Body of pancreas (tissue), 4 donors: ENCODE results near the gene SLC45A3. TPM values are rescaled to one million over a fixed set of nuclear protein-coding genes. Genes with fewer than 3 reads are reported as not detected.

Experiments used
- ATAC-seq: fragments of 150-250 bp; one replicate; pipeline ENCODE4 v1.9.1; 2016
- DNase-seq, 4 donors: peaks; one replicate each; pipeline ENCODE4 v3.0.0-alpha.2; 2019
- H3K27ac ChIP-seq, 4 donors: fragments of 200-600 bp; sonication (generic); 1 replicate in 3 of 4; 2 replicates in 1 of 4; pipeline versions ENCODE4 v1.5.1 to v1.6.1; 2016 to 2019; ENCODE audit warnings: mild to moderate bottlenecking in 1 of 4, mixed read lengths in 1 of 4, moderate library complexity in 1 of 4
- H3K27me3 ChIP-seq, 2 donors: fragments of 200-600 bp; sonication (generic); one replicate each; pipeline ENCODE4 v1.6.0; 2016; ENCODE audit warnings: mild to moderate bottlenecking in 1 of 2
- H3K36me3 ChIP-seq, 2 donors: fragments of 200-600 bp; sonication (generic); replicated peaks in 1 of 2; 2 replicates each; pipeline ENCODE4 v1.5.1; 2016; ENCODE audit warnings: low read depth in 2 of 2; ENCODE audit not compliant: insufficient read depth in 1 of 2
- H3K4me1 ChIP-seq: fragments of 200-600 bp; sonication (generic); one replicate; pipeline ENCODE4 v1.6.0; 2016
- H3K4me3 ChIP-seq, 2 donors: fragments of 200-600 bp; sonication (generic); 1 replicate in 1 of 2; 2 replicates in 1 of 2; pipeline ENCODE4 v1.5.1; 2016 to 2019
- H3K9me3 ChIP-seq, 3 donors: fragments of 200-600 bp; sonication (generic); 1 replicate in 2 of 3; 2 replicates in 1 of 3; pipeline ENCODE4 v1.5.1; 2016
- POLR2A ChIP-seq, 3 donors: fragments of 450-650 bp; IDR thresholded peaks; one replicate each; pipeline ENCODE4 v1.6.1; 2016; ENCODE audit warnings: antibody characterized with exemption in 3 of 3, mild to moderate bottlenecking in 2 of 3
- WGBS, 2 donors: methylation state at CpG; one replicate each; pipeline ENCODE4 v1.1.5; 2017; 5-methylcytosine and 5-hydroxymethylcytosine counted together
- intact Hi-C: fragments of 100-400 bp; cut with DNase I; formaldehyde crosslinking; loops from one replicate; pipeline ENCODE4 v1.15.1; 2023
- total RNA-seq, 2 donors: library from RNA; depleted of rRNA; stranded (reverse); fragments of >200 nt; gene quantifications; one replicate each; pipeline ENCODE4 v1.1.0, GENCODE V29; 2016
- TF ChIP-seq, protein P1 (sequence below), 7 experiments: fragments of 450-650 bp in 4 of 7; fragments of 200-600 bp in 3 of 7; sonication (generic) in 3 of 7; IDR thresholded peaks; one replicate each; pipeline ENCODE4 v1.5.1; 2016 to 2019; ENCODE audit warnings: antibody characterized with exemption in 7 of 7

Gene SLC45A3
- total RNA-seq, 2 donors from 2014 or later: 1.3 to 1.6 TPM

DNA sequence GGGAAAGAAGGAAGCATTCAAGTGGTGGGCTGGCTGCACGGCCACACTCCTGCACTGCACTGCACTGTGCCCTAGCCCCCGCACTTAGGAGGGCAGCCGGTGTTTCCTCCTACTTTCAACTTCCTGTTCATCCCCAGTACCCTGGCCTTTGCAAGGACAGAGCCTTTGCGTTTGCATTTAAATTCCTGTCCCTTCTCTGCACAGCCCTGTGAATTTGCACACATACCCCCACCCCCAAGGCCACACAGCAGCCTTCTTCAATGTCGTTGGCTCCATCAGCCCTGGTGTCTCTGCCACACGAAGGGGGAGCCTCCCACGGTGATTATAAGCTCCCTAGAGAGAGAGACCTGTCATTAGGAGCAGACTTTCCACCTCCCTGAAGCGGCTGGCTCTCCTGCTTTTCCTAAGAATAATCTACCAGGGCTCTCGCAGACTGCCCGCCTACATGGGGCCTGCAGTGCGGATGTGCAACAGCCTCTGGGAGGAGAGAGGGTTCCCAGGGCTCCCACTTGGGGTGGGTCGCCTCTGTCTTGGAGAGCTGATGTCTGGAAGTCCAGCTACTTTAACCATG, 13.2 kb upstream of the SLC45A3 start:
- TF ChIP-seq, protein P1, sequence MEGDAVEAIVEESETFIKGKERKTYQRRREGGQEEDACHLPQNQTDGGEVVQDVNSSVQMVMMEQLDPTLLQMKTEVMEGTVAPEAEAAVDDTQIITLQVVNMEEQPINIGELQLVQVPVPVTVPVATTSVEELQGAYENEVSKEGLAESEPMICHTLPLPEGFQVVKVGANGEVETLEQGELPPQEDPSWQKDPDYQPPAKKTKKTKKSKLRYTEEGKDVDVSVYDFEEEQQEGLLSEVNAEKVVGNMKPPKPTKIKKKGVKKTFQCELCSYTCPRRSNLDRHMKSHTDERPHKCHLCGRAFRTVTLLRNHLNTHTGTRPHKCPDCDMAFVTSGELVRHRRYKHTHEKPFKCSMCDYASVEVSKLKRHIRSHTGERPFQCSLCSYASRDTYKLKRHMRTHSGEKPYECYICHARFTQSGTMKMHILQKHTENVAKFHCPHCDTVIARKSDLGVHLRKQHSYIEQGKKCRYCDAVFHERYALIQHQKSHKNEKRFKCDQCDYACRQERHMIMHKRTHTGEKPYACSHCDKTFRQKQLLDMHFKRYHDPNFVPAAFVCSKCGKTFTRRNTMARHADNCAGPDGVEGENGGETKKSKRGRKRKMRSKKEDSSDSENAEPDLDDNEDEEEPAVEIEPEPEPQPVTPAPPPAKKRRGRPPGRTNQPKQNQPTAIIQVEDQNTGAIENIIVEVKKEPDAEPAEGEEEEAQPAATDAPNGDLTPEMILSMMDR (IDR thresholded peaks at IDR 0.05): no peak
- no peaks in the 10 kb centered on the region for H3K36me3 ChIP-seq
- DNase-seq (no peak), ATAC-seq (no peak)
- H3K27me3 ChIP-seq: no peaks in the 10 kb centered on the region
- H3K27ac ChIP-seq: no peak overlapping the region
- no peaks in the 10 kb centered on the region for H3K9me3 ChIP-seq
- 50 to 53% methylated on average over 8 to 12 of the region's 12 CpGs for WGBS, 2 donors
- intact Hi-C loops: no loop called here
- H3K4me1 ChIP-seq: no peaks in the 10 kb centered on the region
- H3K4me3 ChIP-seq: no peak overlapping the region

DNA sequence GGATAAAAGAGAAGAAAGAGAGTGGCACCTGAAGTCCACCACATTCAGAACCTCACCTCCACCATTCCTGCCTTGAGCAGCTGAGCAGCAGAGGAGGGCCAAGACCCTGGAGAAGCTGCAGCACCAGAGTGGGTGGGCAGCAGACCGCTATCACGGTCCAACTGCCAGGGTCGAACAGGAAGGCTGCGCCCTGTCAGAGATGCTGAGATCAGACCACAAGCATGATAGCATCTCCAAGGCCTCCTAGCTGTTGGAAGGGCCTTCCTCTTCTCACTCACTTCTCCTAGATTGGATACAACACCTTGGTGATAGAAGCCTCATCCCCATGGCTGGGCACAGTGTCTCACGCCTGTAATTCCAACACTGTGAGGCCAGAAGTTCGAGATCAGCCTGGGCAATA, 12.1 kb upstream of the SLC45A3 start:
- Histone ChIP-seq H3K27ac (no peak overlapping the region), H3K36me3 (no peaks in the 10 kb centered on the region), H3K4me1 (no peaks in the 10 kb centered on the region), H3K27me3 (no peaks in the 10 kb centered on the region), H3K4me3 (no peak overlapping the region), H3K9me3 (no peaks in the 10 kb centered on the region)
- TF ChIP-seq POLR2A (IDR thresholded peaks at IDR 0.05): no peak
- TF ChIP-seq, protein P1 (IDR thresholded peaks at IDR 0.05): no peak
- ATAC-seq: no peak
- no peak for DNase-seq
- intact Hi-C loops: no loop called here
- WGBS, 2 donors: 62 to 90% methylated on average over 2 to 6 of the region's 6 CpGs

DNA sequence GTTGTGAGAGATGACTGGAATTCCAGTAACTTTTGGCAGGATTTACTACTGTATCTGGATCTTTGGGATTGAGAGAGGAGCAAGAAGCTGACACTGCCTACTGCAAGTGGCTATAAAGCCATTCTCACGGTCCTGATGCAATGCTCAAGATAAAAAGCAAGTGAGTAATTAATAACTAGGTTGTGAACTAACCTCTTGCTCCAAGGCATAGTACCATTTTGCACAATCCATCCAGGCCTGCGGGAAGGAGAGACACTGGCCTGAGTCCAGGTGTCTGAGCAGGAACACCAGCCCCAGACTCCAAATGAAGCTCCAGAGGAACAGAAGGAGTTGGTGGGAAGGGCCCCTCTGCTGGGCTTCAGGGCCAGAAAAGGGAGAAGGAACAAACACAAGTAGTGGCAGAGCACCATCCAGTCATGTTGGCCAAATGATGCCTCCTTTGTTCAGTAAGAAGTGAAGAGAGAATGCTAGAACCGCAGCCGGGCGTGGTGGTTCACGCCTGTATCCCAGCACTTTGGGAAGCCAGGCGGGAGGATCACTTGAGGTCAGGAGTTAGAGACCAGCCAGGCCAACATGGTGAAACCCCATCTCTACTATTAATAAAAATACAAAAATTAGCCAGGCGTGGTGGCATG, 9.9 kb upstream of the SLC45A3 start:
- TF ChIP-seq POLR2A (IDR thresholded peaks at IDR 0.05): no peak
- TF ChIP-seq, protein P1 (IDR thresholded peaks at IDR 0.05): no peak
- Histone ChIP-seq H3K27me3 (no peaks in the 10 kb centered on the region), H3K36me3 (no peaks in the 10 kb centered on the region), H3K4me1 (no peaks in the 10 kb centered on the region), H3K27ac (no peak overlapping the region), H3K4me3 (no peak overlapping the region), H3K9me3 (no peaks in the 10 kb centered on the region)
- no peak for DNase-seq
- intact Hi-C loops: no loop called here
- 83 to 88% methylated on average over 8 of the region's 8 CpGs for WGBS, 2 donors
- no peak for ATAC-seq

GRCh38 chr1:205689479-205689878, 9.2 kb upstream of the SLC45A3 start:
- no peak overlapping the region for H3K27ac ChIP-seq
- intact Hi-C loops: no loop called here
- TF ChIP-seq, protein P1 (IDR thresholded peaks at IDR 0.05): no peak
- no peak for TF ChIP-seq POLR2A (IDR thresholded peaks at IDR 0.05)
- WGBS, 2 donors: 88 to 91% methylated on average over 3 to 5 of the region's 5 CpGs
- no peaks in the 10 kb centered on the region for H3K9me3 ChIP-seq
- ATAC-seq: no peak
- no peaks in the 10 kb centered on the region for H3K36me3 ChIP-seq
- H3K4me3 ChIP-seq: no peak overlapping the region
- no peak for DNase-seq
- H3K27me3 ChIP-seq: no peaks in the 10 kb centered on the region
- no peaks in the 10 kb centered on the region for H3K4me1 ChIP-seq
